GM12878 (cell line): ENCODE results near the gene OR4D1. TPM values are rescaled to one million over a fixed set of nuclear protein-coding genes. Genes with fewer than 3 reads are reported as not detected.

ENCODE experiments used
- ATAC-seq: fragments of 200-7000 bp; cut with Tn5 transposase; 3 replicates; pipeline ENCODE4 v1.9.1; 2020; ENCODE audit warnings: mild to moderate bottlenecking, moderate library complexity
- BruUV-seq: library from RNA; stranded (reverse); fragments of 400-500 nt; replicated peaks from 2 replicates; lab custom pipeline; 2021; lab: Mats Ljungman, UMichigan
- CTCF ChIA-PET: fragments of 300-600 bp; sonication (Branson Sonifier 250); formaldehyde crosslinking; extraction: SDS; loops from one replicate; lab custom pipeline; 2021; ENCODE audit warnings: inconsistent platforms; lab: Yijun Ruan, JAX
- POLR2A ChIA-PET: fragments of 350-600 bp; formaldehyde crosslinking; extraction: SDS; loops from one replicate; lab custom pipeline; 2021; ENCODE audit warnings: inconsistent platforms; lab: Charles Lee
- RAD21 ChIA-PET: fragments of 300-600 bp; sonication (Branson Sonifier 250); formaldehyde crosslinking; loops from one replicate; lab custom pipeline; 2023; ENCODE audit warnings: antibody characterized with exemption; ENCODE audit not compliant: unreplicated experiment; lab: Charles Lee
- SMC1A ChIA-PET: fragments of 300-600 bp; sonication (Branson Sonifier 250); formaldehyde crosslinking; loops from one replicate; lab custom pipeline; 2023; ENCODE audit not compliant: unreplicated experiment, uncharacterized antibody; lab: Charles Lee
- DNase-seq: peaks from one replicate; pipeline ENCODE4 v3.0.0-alpha.2; 2011; ENCODE audit warnings: low read depth, low spot score
- FAIRE-seq: peaks from 3 replicates; lab custom pipeline; 2011; peaks lifted over from hg19 to GRCh38; lab: Jason Lieb, UNC
- H2AFZ ChIP-seq: 2 replicates; pipeline ENCODE4 v1.6.0; 2011; ENCODE audit warnings: low read depth, low read length, control low read depth; ENCODE audit not compliant: control insufficient read depth
- H3K27ac ChIP-seq: 2 replicates; pipeline ENCODE4 v1.5.1; 2011; ENCODE audit warnings: control low read depth; ENCODE audit not compliant: control insufficient read depth, insufficient read depth
- H3K27me3 ChIP-seq, 2 experiments: replicated peaks in 1 of 2; 2 replicates each; pipeline versions ENCODE4 v1.6.0 to v1.6.1; 2011; ENCODE audit warnings: low read length in 1 of 2; ENCODE audit not compliant: control insufficient read depth in 2 of 2, insufficient read depth in 2 of 2
- H3K36me3 ChIP-seq, 2 experiments: 2 replicates each; pipeline ENCODE4 v1.5.1; 2011; ENCODE audit warnings: low read length in 1 of 2; ENCODE audit not compliant: control insufficient read depth in 2 of 2, insufficient read depth in 2 of 2
- H3K4me1 ChIP-seq: 2 replicates; pipeline ENCODE4 v1.6.1; 2011; ENCODE audit warnings: mild to moderate bottlenecking, low read length, moderate library complexity, mixed read lengths; ENCODE audit not compliant: control insufficient read depth, insufficient read depth
- H3K4me2 ChIP-seq: 2 replicates; pipeline ENCODE4 v1.6.0; 2011; ENCODE audit warnings: control low read depth; ENCODE audit not compliant: control insufficient read depth, insufficient read depth
- H3K4me3 ChIP-seq: fragments of 200-600 bp; sonication (generic); 2 replicates; pipeline ENCODE4 v1.5.1; 2016
- H3K79me2 ChIP-seq: 2 replicates; pipeline ENCODE4 v1.6.0; 2011; ENCODE audit warnings: low read length; ENCODE audit not compliant: control insufficient read depth, insufficient read depth
- H3K9ac ChIP-seq: 2 replicates; pipeline ENCODE4 v1.8.0; 2011; ENCODE audit warnings: low read length, control low read depth, mixed read lengths; ENCODE audit not compliant: control insufficient read depth, insufficient read depth
- H3K9me3 ChIP-seq: replicated peaks from 3 replicates; pipeline ENCODE4 v1.5.1; 2011; ENCODE audit warnings: mild to moderate bottlenecking, low read length; ENCODE audit not compliant: control insufficient read depth, insufficient read depth
- H4K20me1 ChIP-seq: 2 replicates; pipeline ENCODE4 v1.6.0; 2011; ENCODE audit not compliant: control insufficient read depth, insufficient read depth
- BMI1 ChIP-seq: fragments of 450-650 bp; IDR thresholded peaks from 2 replicates; pipeline ENCODE4 v1.6.1; 2016; ENCODE audit warnings: mild to moderate bottlenecking, moderate library complexity, borderline replicate concordance
- GABPA ChIP-seq: IDR thresholded peaks from 2 replicates; pipeline ENCODE4 v1.6.1; 2014; ENCODE audit warnings: antibody characterized with exemption, low read depth, mild to moderate bottlenecking, inconsistent platforms
- HDAC6 ChIP-seq: fragments of 200-600 bp; sonication (generic); IDR thresholded peaks from one replicate; pipeline ENCODE4 v1.8.0; 2017; ENCODE audit warnings: antibody characterized with exemption; ENCODE audit not compliant: unreplicated experiment
- PAX8 ChIP-seq: fragments of 450-650 bp; IDR thresholded peaks from 2 replicates; pipeline ENCODE4 v1.6.1; 2017; ENCODE audit warnings: mild to moderate bottlenecking, moderate library complexity
- PKNOX1 ChIP-seq: fragments of 450-650 bp; IDR thresholded peaks from 2 replicates; pipeline ENCODE4 v1.6.1; 2016; ENCODE audit warnings: mild to moderate bottlenecking
- RB1 ChIP-seq: fragments of 450-650 bp; formaldehyde crosslinking; IDR thresholded peaks from 2 replicates; pipeline ENCODE4 v1.6.1; 2017; ENCODE audit warnings: mild to moderate bottlenecking, borderline replicate concordance
- RFX5 ChIP-seq: IDR thresholded peaks from 2 replicates; pipeline ENCODE4 v1.6.1; 2011; ENCODE audit warnings: low read depth, low read length, improper control_type of control experiment
- TAF1 ChIP-seq: IDR thresholded peaks from 2 replicates; pipeline ENCODE4 v1.6.1; 2011; ENCODE audit warnings: mild to moderate bottlenecking, low read depth, low read length, borderline replicate concordance
- TCF12 ChIP-seq: IDR thresholded peaks from 2 replicates; pipeline ENCODE4 v1.6.1; 2011; ENCODE audit warnings: low read depth, mild to moderate bottlenecking, low read length
- WGBS: methylation state at CpG from one replicate; pipeline ENCODE4 v1.1.6; 2016; ENCODE audit warnings: low lambda C conversion rate; ENCODE audit not compliant: insufficient replicate concordance, insufficient coverage; ENCODE audit errors: missing lambda C conversion rate; 5-methylcytosine and 5-hydroxymethylcytosine counted together
- in situ Hi-C: fragments of 300-500 bp; cut with MboI; formaldehyde crosslinking; loops from 9 replicates; pipeline ENCODE4 v1.14.3; 2018; ENCODE audit warnings: mixed read lengths
- intact Hi-C: fragments of 100-400 bp; cut with micrococcal nuclease; formaldehyde crosslinking; loops from one replicate; pipeline ENCODE4 v1.14.2; 2022; ENCODE audit not compliant: unreplicated experiment
- polyA plus RNA-seq, 11 experiments: library from polyadenylated mRNA; depleted of rRNA in 4 of 11; unstranded in 6 of 11; stranded (reverse) in 5 of 11; fragments of >200 nt; fragmentation: Nextera tagmentation in 4 of 11; fragmentation: Illumina TruSeq in 1 of 11; extraction: Ambion mirVana in 4 of 11; extraction: Trizol in 1 of 11; gene quantifications; 1 replicate in 1 of 11; 2 replicates in 10 of 11; pipeline versions ENCODE4 v1.2.1 to v1.2.3, GENCODE V29; 2011 to 2016; ENCODE audit warnings: inconsistent platforms in 2 of 11, missing spikeins in 2 of 11, low read depth in 1 of 11
- total RNA-seq, 4 experiments: library from RNA; depleted of rRNA in 3 of 4; stranded (reverse); fragments of >200 nt in 3 of 4; fragmentation: Illumina TruSeq in 1 of 4; extraction: Trizol in 1 of 4; gene quantifications; 2 replicates each; pipeline versions ENCODE4 v1.2.1 to v1.2.3, GENCODE V29; 2013 to 2021
- TF ChIP-seq, protein P1 (sequence below): fragments of 450-650 bp; formaldehyde crosslinking; IDR thresholded peaks from 2 replicates; pipeline ENCODE4 v1.5.0; 2022; ENCODE audit warnings: mild to moderate bottlenecking, missing genetic modification characterization
- TF ChIP-seq, protein P2 (sequence below): fragments of 450-650 bp; IDR thresholded peaks from 2 replicates; pipeline ENCODE4 v1.6.1; 2017; ENCODE audit warnings: mild to moderate bottlenecking, moderate library complexity

The OR4D1 gene
- total and polyA plus RNA-seq, 10 of the 15 experiments (the other 5 are each of a cell fraction or from before 2014, with no cell fraction given): not detected

DNA sequence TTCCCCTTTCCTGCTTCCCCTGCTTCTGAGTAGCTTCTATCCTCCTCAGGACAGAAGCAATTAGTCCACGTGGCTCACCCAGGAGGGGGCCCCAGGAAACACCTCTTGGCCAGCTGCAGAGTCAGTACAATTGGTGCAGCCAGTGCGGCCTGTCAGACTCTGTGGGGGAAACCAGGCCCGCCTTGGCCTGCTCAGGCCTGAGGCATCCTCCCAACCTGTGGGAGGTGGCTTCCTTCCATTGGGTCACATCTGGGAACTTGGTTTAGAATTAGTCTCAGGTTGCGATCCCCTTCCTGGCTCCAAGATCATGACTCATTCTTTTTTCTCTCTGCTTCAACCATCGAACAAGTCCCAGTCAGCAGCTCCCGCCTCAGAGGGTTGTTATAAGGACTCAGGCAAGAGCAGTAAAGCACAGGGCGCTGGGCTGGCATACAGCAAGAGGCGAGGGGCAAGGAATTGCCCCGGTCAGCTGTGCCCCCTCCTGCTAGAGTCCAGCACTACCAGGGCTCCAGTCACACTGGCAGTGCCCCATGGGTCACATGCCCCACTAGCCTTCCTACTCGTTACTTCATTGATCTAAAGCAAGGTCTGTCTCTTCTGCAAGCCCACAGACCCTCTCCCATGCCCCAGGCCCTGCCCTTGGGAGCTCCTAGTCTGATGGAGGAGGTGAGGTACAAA lies 36.3 kb downstream of the OR4D1 start (continued):
- TF ChIP-seq, protein P1, sequence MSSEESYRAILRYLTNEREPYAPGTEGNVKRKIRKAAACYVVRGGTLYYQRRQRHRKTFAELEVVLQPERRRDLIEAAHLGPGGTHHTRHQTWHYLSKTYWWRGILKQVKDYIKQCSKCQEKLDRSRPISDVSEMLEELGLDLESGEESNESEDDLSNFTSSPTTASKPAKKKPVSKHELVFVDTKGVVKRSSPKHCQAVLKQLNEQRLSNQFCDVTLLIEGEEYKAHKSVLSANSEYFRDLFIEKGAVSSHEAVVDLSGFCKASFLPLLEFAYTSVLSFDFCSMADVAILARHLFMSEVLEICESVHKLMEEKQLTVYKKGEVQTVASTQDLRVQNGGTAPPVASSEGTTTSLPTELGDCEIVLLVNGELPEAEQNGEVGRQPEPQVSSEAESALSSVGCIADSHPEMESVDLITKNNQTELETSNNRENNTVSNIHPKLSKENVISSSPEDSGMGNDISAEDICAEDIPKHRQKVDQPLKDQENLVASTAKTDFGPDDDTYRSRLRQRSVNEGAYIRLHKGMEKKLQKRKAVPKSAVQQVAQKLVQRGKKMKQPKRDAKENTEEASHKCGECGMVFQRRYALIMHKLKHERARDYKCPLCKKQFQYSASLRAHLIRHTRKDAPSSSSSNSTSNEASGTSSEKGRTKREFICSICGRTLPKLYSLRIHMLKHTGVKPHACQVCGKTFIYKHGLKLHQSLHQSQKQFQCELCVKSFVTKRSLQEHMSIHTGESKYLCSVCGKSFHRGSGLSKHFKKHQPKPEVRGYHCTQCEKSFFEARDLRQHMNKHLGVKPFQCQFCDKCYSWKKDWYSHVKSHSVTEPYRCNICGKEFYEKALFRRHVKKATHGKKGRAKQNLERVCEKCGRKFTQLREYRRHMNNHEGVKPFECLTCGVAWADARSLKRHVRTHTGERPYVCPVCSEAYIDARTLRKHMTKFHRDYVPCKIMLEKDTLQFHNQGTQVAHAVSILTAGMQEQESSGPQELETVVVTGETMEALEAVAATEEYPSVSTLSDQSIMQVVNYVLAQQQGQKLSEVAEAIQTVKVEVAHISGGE: no peak
- TF ChIP-seq BMI1: no peak
- no peak for TF ChIP-seq RB1
- TF ChIP-seq PAX8: no peak

DNA sequence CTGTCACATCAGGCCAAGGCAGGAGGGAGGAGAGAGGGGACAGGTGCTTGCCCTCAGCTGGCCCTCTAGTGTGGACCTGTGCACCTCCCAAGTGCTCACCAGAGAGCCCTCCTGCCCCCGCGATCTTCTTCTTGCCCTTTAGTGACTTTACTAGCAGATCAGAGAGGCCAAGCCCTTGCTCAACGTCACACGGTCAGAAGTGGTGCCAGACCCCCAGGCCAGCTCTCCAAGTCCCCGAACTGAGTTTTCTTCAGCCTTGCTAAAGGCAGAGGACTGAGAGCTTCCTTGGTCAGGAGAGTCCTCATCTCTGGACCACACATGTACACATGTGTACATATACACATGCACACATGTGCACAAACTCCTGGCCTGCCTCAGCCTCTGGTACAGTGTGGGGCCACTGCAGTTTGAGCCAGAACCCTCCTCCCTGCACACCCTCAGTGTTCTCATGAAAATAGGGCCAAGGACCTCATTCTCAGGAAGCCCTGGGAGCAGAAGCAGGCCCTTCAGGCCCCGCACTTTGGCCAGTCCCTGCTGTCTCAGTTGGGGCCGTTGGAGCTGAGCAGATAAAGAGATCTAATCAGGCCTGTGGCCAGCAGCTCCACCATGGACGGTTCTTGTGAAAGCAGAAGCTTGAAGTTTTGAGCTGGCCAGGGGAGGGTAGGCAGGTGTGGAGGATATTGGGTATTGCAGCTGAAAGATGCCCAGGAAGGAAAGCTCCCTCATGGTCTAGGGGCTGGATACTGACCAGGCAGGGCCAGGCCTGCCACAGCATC lies 37.0 kb downstream of the OR4D1 start:
- Histone ChIP-seq H3K9ac (no peak overlapping the region), H3K36me3 (no peaks in the 10 kb centered on the region), H3K79me2 (no peaks in the 10 kb centered on the region), H4K20me1 (no peaks in the 10 kb centered on the region), H3K4me3 (no peak overlapping the region), H3K27me3 (peaks cover 2 to 3% of the 10 kb centered on the region in 2 experiments; a peak in 2 of 4 replicates), H2AFZ (no peak overlapping the region), H3K27ac (no peak overlapping the region), H3K4me2 (no peak overlapping the region), H3K9me3 (no peaks in the 10 kb centered on the region), H3K4me1 (no peaks in the 10 kb centered on the region)
- ATAC-seq (no peak), DNase-seq (no peak), FAIRE-seq (no peak)
- intact Hi-C loops: no loop called here
- ChIA-PET RAD21 (no interaction called here), POLR2A (no interaction called here), SMC1A (interaction anchor here (0.5 kb wide), 1 partner anchor 26 kb away, joined by 4 read pairs; no protein-coding TSS in a partner anchor), CTCF (interaction anchor here (1.7 kb wide), 1 partner anchor 65 kb away, joined by 4 read pairs; no protein-coding TSS in a partner anchor)
- BruUV-seq: no TSS peak
- 18% methylated on average over 8 of the region's 8 CpGs for WGBS
- in situ Hi-C loops: no loop called here
- TF ChIP-seq GABPA: no peak
- TF ChIP-seq TCF12: no peak
- no peak for TF ChIP-seq TAF1
- TF ChIP-seq PKNOX1: no peak
- TF ChIP-seq HDAC6: no peak
- TF ChIP-seq RFX5: no peak
- TF ChIP-seq, protein P2, sequence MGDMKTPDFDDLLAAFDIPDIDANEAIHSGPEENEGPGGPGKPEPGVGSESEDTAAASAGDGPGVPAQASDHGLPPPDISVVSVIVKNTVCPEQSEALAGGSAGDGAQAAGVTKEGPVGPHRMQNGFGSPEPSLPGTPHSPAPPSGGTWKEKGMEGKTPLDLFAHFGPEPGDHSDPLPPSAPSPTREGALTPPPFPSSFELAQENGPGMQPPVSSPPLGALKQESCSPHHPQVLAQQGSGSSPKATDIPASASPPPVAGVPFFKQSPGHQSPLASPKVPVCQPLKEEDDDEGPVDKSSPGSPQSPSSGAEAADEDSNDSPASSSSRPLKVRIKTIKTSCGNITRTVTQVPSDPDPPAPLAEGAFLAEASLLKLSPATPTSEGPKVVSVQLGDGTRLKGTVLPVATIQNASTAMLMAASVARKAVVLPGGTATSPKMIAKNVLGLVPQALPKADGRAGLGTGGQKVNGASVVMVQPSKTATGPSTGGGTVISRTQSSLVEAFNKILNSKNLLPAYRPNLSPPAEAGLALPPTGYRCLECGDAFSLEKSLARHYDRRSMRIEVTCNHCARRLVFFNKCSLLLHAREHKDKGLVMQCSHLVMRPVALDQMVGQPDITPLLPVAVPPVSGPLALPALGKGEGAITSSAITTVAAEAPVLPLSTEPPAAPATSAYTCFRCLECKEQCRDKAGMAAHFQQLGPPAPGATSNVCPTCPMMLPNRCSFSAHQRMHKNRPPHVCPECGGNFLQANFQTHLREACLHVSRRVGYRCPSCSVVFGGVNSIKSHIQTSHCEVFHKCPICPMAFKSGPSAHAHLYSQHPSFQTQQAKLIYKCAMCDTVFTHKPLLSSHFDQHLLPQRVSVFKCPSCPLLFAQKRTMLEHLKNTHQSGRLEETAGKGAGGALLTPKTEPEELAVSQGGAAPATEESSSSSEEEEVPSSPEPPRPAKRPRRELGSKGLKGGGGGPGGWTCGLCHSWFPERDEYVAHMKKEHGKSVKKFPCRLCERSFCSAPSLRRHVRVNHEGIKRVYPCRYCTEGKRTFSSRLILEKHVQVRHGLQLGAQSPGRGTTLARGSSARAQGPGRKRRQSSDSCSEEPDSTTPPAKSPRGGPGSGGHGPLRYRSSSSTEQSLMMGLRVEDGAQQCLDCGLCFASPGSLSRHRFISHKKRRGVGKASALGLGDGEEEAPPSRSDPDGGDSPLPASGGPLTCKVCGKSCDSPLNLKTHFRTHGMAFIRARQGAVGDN: no peak
